GM18951 (cell line): ENCODE measurements around the gene GLRX3.

Source experiments
- POLR2A ChIP-seq: IDR thresholded peaks from 4 replicates; pipeline ENCODE4 v1.6.1; 2011; ENCODE audit warnings: mild to moderate bottlenecking; ENCODE audit not compliant: insufficient read length, insufficient read depth; ENCODE audit errors: extremely low read depth
- in situ Hi-C: fragments of 300-500 bp; cut with MboI; formaldehyde crosslinking; loops from one replicate; pipeline ENCODE4 v1.12.0; 2022; ENCODE audit warnings: low sequenced_read_pairs, mixed read lengths, inconsistent platforms; ENCODE audit not compliant: unreplicated experiment

GLRX3 gene

GRCh38 chr10:130214431-130214830, 78.2 kb downstream of the GLRX3 start:
- no peak for TF ChIP-seq POLR2A
- in situ Hi-C loops = no loop called here

GRCh38 chr10:130215151-130215930, 79.2 kb downstream of the GLRX3 start:
- in situ Hi-C loops = no loop called here
- TF ChIP-seq POLR2A = no peak

- in situ Hi-C loops = no loop called here
- no peak for TF ChIP-seq POLR2A
Measured at GRCh38 chr10:130215931-130216231, 79.7 kb downstream of the GLRX3 start.

GRCh38 chr10:130218181-130218641, 82.0 kb downstream of the GLRX3 start:
- TF ChIP-seq POLR2A = no peak
- in situ Hi-C loops = no loop called here

GRCh38 chr10:130218936-130219335, 82.7 kb downstream of the GLRX3 start:
- no peak for TF ChIP-seq POLR2A
- in situ Hi-C loops = no loop called here

GRCh38 chr10:130220251-130221185, 84.3 kb downstream of the GLRX3 start:
- in situ Hi-C loops = no loop called here
- no peak for TF ChIP-seq POLR2A

GRCh38 chr10:130221456-130222375, 85.5 kb downstream of the GLRX3 start:
- TF ChIP-seq POLR2A = no peak
- in situ Hi-C loops = no loop called here

GRCh38 chr10:130222381-130222780, 86.2 kb downstream of the GLRX3 start:
- in situ Hi-C loops = no loop called here
- no peak for TF ChIP-seq POLR2A

- TF ChIP-seq POLR2A = no peak
- in situ Hi-C loops = no loop called here
Measured at GRCh38 chr10:130224228-130224627, 88.0 kb downstream of the GLRX3 start.

GRCh38 chr10:130226012-130226411, 89.8 kb downstream of the GLRX3 start:
- no peak for TF ChIP-seq POLR2A
- in situ Hi-C loops = no loop called here

- no peak for TF ChIP-seq POLR2A
- in situ Hi-C loops = no loop called here
Measured at GRCh38 chr10:130227883-130228282, 91.7 kb downstream of the GLRX3 start.
